Measurements from ENCODE around the gene RD3L.

Gene RD3L

GRCh38 chr14:103905842-103906456 lies 36.4 kb downstream of the RD3L start:
- no peak for DNase-seq (ENCODE audit: low read depth)
- no peak overlapping the region for H3K4me3 ChIP-seq (ENCODE audit: low read length)
- TF ChIP-seq, protein P1, sequence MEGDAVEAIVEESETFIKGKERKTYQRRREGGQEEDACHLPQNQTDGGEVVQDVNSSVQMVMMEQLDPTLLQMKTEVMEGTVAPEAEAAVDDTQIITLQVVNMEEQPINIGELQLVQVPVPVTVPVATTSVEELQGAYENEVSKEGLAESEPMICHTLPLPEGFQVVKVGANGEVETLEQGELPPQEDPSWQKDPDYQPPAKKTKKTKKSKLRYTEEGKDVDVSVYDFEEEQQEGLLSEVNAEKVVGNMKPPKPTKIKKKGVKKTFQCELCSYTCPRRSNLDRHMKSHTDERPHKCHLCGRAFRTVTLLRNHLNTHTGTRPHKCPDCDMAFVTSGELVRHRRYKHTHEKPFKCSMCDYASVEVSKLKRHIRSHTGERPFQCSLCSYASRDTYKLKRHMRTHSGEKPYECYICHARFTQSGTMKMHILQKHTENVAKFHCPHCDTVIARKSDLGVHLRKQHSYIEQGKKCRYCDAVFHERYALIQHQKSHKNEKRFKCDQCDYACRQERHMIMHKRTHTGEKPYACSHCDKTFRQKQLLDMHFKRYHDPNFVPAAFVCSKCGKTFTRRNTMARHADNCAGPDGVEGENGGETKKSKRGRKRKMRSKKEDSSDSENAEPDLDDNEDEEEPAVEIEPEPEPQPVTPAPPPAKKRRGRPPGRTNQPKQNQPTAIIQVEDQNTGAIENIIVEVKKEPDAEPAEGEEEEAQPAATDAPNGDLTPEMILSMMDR (IDR thresholded peaks at IDR 0.05; ENCODE audit: insufficient read depth, low read depth, low read length, missing control alignments), result no peak

DNA sequence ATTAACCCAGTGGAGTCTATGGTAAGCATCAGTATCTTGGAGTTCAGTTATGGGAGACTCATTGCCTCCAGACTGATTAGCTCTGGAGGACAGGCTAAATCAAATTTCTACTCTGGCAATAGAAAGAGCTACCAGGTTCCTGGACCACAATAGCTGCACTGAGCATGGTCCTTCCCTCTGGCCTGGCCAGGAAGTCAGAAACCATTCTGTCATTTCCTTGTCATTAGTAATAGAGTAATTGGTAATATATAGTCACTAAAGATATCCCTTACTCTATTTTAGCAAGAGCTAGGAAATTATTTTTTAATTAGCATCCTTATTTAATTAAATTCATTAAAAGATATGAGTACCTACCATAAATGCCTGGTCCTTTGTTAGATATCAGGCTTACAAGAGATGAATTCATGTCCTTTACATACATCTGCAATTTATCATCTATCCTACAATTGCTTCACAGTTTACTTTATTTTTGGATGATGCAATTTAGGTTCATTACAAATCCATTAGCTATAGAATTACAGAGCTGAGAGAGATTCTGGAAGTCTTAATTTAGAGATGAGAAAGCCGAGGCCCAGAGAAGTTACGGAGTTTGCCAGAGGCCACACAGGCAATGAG lies 37.7 kb downstream of the RD3L start:
- TF ChIP-seq, protein P1 (IDR thresholded peaks at IDR 0.05; ENCODE audit: insufficient read depth, low read depth, low read length, missing control alignments), result no peak
- DNase-seq (ENCODE audit: low read depth), result no peak
- no peak overlapping the region for H3K4me3 ChIP-seq (ENCODE audit: low read length)

GRCh38 chr14:103899833-103900232 lies 42.5 kb downstream of the RD3L start:
- TF ChIP-seq, protein P1 (IDR thresholded peaks at IDR 0.05; ENCODE audit: insufficient read depth, low read depth, low read length, missing control alignments), result no peak
- no peak for DNase-seq (ENCODE audit: low read depth)
- no peak overlapping the region for H3K4me3 ChIP-seq (ENCODE audit: low read length)

DNA sequence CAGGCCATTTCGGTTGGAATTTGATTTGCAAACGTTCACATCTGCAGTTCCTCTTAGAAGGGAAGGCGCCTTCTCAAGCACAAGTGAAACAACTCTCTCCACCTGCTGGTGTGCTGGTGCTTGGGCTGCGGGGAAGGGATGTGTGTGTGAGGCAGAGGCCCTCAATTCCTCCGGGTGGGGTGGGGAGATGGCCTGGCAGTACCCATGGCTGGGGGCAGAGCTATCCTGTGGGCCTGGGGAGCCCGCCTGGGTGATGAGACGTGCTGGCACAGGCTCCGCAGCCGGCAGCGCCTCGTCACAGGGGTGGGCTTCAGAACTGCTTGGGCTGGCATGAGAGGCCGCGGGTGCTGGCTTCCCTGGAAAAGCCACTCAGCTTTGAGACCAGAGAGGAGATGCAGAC lies 43.0 kb downstream of the RD3L start:
- DNase-seq (ENCODE audit: low read depth), result no peak
- TF ChIP-seq, protein P1 (IDR thresholded peaks at IDR 0.05; ENCODE audit: insufficient read depth, low read depth, low read length, missing control alignments), result peak; percentile 16
- no peak overlapping the region for H3K4me3 ChIP-seq (ENCODE audit: low read length)

DNA sequence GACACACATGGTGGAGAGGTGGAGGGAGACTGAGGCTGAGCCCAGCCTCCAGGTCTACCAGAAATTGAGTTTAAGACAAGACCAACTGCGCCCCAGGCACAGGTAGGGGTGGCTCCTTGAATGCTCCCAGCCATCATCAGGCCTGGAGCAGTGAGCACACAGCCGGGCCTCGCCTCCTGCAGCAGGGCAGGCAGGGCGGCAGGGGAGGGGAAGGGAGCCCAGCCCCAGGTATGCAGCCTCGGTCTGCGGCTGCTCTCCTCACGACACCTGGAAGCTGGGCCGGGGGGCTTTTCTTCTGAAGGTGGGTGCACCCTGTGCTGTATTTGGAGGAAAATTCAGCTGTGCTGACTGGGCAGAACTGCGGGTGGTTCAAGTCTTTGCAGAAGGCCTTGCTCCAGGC lies 43.6 kb downstream of the RD3L start:
- TF ChIP-seq, protein P1 (IDR thresholded peaks at IDR 0.05; ENCODE audit: insufficient read depth, low read depth, low read length, missing control alignments), result no peak
- no peak overlapping the region for H3K4me3 ChIP-seq (ENCODE audit: low read length)
- DNase-seq (ENCODE audit: low read depth), result no peak

GRCh38 chr14:103898204-103898603 lies 44.1 kb downstream of the RD3L start:
- TF ChIP-seq, protein P1 (IDR thresholded peaks at IDR 0.05; ENCODE audit: insufficient read depth, low read depth, low read length, missing control alignments), result no peak
- H3K4me3 ChIP-seq (ENCODE audit: low read length), result no peak overlapping the region
- peak; percentile 83 for DNase-seq (ENCODE audit: low read depth)
